Stomach (tissue), 9 donors: ENCODE results near the gene ZCCHC10. TPM values are rescaled to one million over a fixed set of nuclear protein-coding genes. Genes with fewer than 3 reads are reported as not detected.
A peak's percentile ranks its signal among the peaks of the same experiment; 100 is the strongest.
"Not testable (repeated sequence)": the region's sequence is repeated elsewhere in the genome, so short reads cannot be mapped to it uniquely, and the experiment has no call there.

ENCODE experiments used
- DNase-seq, 2 donors: peaks; one replicate each; pipeline versions ENCODE4 v3.0.0 to v3.0.0-alpha.2; 2013 to 2019
- H3K27ac ChIP-seq, 5 donors: fragments of 200-600 bp in 4 of 5; sonication (generic) in 4 of 5; one replicate each; pipeline ENCODE4 v1.5.1; 2013 to 2019; ENCODE audit warnings: mild to moderate bottlenecking in 1 of 5, moderate library complexity in 1 of 5
- H3K27me3 ChIP-seq, 3 donors: fragments of 200-600 bp; sonication (generic); one replicate each; pipeline ENCODE4 v1.5.1; 2017 to 2019; ENCODE audit warnings: mixed run types in 1 of 3
- H3K36me3 ChIP-seq, 4 donors: fragments of 200-600 bp; sonication (generic); 1 replicate in 3 of 4; 2 replicates in 1 of 4; pipeline ENCODE4 v1.5.1; 2016 to 2019
- H3K4me1 ChIP-seq, 4 donors: fragments of 200-600 bp; sonication (generic); one replicate each; pipeline ENCODE4 v1.5.1; 2016 to 2019
- H3K4me3 ChIP-seq, 4 donors: fragments of 200-600 bp; sonication (generic) in 3 of 4; one replicate each; pipeline ENCODE4 v1.5.1; 2016 to 2019; ENCODE audit warnings: mild to moderate bottlenecking in 1 of 4
- H3K9me3 ChIP-seq, 4 donors: fragments of 200-600 bp; sonication (generic); one replicate each; pipeline ENCODE4 v1.5.1; 2016 to 2019
- EP300 ChIP-seq: sonication (generic); formaldehyde crosslinking; IDR thresholded peaks from one replicate; pipeline ENCODE4 v1.6.1; 2017; ENCODE audit warnings: antibody characterized with exemption
- POLR2A ChIP-seq, 4 donors: fragments of 450-650 bp; IDR thresholded peaks; one replicate each; pipeline ENCODE4 v1.6.1; 2016; ENCODE audit warnings: antibody characterized with exemption in 4 of 4, control low read depth in 2 of 4, mild to moderate bottlenecking in 1 of 4, moderate library complexity in 1 of 4
- POLR2AphosphoS5 ChIP-seq, 3 donors: sonication (generic); formaldehyde crosslinking; IDR thresholded peaks; one replicate each; pipeline ENCODE4 v1.6.1; 2016; ENCODE audit warnings: antibody characterized with exemption in 3 of 3
- WGBS, 5 donors: extraction: QIAGEN DNeasy Blood & Tissue Kit in 3 of 5; methylation state at CpG; one replicate each; pipeline versions ENCODE4 v1.1.5 to v1.1.7; 2013 to 2018; 5-methylcytosine and 5-hydroxymethylcytosine counted together
- intact Hi-C: fragments of 100-400 bp; cut with DNase I; formaldehyde crosslinking; loops from one replicate; pipeline ENCODE4 v1.15.1; 2023; ENCODE audit warnings: low total_unique reads
- polyA plus RNA-seq, 3 donors: library from polyadenylated mRNA; stranded (reverse); fragments of 200-250 nt; gene quantifications; one replicate each; pipeline ENCODE4 v1.2.3, GENCODE V29; 2013
- total RNA-seq, 5 donors: library from RNA; depleted of rRNA; stranded (reverse); fragments of >200 nt; gene quantifications; one replicate each; pipeline versions ENCODE4 v1.1.0 to v1.2.3, GENCODE V29; 2014 to 2016
- TF ChIP-seq, protein P1 (sequence below), 7 experiments: fragments of 450-650 bp in 4 of 7; fragments of 200-600 bp in 3 of 7; sonication (generic) in 3 of 7; IDR thresholded peaks; one replicate each; pipeline ENCODE4 v1.5.1; 2016 to 2019; ENCODE audit warnings: antibody characterized with exemption in 7 of 7, control low read depth in 2 of 7, mild to moderate bottlenecking in 1 of 7
- donor health status: healthy with polysubstance abuse.
- donor health status: Bipolar disorder and iron deficiency.
- donor health status: healthy.

The ZCCHC10 gene
- total and polyA plus RNA-seq, 8 donors: 0.29 to 45.1 (median 11.8) TPM

- intact Hi-C loops: no loop called here
- no peak overlapping the region for H3K4me3 ChIP-seq
- no peaks in the 10 kb centered on the region for H3K27me3 ChIP-seq
- H3K4me1 ChIP-seq: no peaks in the 10 kb centered on the region
- H3K9me3 ChIP-seq: no peaks in the 10 kb centered on the region
- WGBS, 5 donors: 82 to 94% (median 89%) methylated on average over 3 of the region's 3 CpGs
- no peak for TF ChIP-seq EP300
- no peak overlapping the region for H3K27ac ChIP-seq
- DNase-seq: no peak
- no peaks in the 10 kb centered on the region for H3K36me3 ChIP-seq
These were observed 14.9 kb upstream of the ZCCHC10 start for GRCh38 chr5:133041157-133041784.

GRCh38 chr5:133036677-133037076 is 10.3 kb upstream of the ZCCHC10 start:
- not testable (repeated sequence) for H3K4me3 ChIP-seq, H3K27ac ChIP-seq

DNA sequence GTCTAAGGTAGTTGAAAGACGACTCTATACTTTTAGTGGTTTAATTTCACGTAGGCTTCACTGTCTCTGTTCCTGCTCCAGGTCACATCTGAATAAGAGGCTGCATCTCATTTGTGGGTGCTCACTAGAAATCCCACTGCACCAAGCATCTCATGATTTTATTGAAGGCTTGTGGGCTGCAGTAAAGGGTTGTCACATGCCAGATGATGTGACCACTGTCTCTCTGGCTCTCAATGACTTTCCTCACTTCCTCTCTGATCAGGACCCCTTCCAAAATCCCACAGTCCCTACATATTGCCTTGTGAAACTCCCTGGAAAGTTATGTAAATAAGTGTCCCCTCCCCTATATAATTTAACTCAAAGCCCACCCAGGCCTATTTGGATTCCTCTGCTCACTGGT is 8.9 kb upstream of the ZCCHC10 start:
- Histone ChIP-seq H3K27me3 (no peaks in the 10 kb centered on the region), H3K27ac (no peak overlapping the region), H3K4me3 (no peak overlapping the region), H3K9me3 (no peaks in the 10 kb centered on the region), H3K36me3 (no peaks in the 10 kb centered on the region), H3K4me1 (peaks cover 0 to 13% (median 0%) of the 10 kb centered on the region in 4 donors)
- no peak for TF ChIP-seq EP300
- no peak for TF ChIP-seq POLR2AphosphoS5 (IDR thresholded peaks at IDR 0.05)
- TF ChIP-seq POLR2A (IDR thresholded peaks at IDR 0.05): no peak
- TF ChIP-seq, protein P1, sequence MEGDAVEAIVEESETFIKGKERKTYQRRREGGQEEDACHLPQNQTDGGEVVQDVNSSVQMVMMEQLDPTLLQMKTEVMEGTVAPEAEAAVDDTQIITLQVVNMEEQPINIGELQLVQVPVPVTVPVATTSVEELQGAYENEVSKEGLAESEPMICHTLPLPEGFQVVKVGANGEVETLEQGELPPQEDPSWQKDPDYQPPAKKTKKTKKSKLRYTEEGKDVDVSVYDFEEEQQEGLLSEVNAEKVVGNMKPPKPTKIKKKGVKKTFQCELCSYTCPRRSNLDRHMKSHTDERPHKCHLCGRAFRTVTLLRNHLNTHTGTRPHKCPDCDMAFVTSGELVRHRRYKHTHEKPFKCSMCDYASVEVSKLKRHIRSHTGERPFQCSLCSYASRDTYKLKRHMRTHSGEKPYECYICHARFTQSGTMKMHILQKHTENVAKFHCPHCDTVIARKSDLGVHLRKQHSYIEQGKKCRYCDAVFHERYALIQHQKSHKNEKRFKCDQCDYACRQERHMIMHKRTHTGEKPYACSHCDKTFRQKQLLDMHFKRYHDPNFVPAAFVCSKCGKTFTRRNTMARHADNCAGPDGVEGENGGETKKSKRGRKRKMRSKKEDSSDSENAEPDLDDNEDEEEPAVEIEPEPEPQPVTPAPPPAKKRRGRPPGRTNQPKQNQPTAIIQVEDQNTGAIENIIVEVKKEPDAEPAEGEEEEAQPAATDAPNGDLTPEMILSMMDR (IDR thresholded peaks at IDR 0.05): no peak
- intact Hi-C loops: no loop called here
- 38 to 87% (median 69%) methylated on average over 2 of the region's 2 CpGs for WGBS, 5 donors
- DNase-seq: no peak

More at GRCh38 chr5:133036677-133037076, 10.3 kb upstream of the ZCCHC10 start:
- peaks cover 0 to 13% (median 0%) of the 10 kb centered on the region in 4 donors for H3K4me1 ChIP-seq
- intact Hi-C loops, H3K27me3 ChIP-seq, H3K36me3 ChIP-seq, H3K9me3 ChIP-seq, DNase-seq: not testable (repeated sequence)
- WGBS, 5 donors: 75 to 88% (median 84%) methylated on average over 6 of the region's 6 CpGs

DNA sequence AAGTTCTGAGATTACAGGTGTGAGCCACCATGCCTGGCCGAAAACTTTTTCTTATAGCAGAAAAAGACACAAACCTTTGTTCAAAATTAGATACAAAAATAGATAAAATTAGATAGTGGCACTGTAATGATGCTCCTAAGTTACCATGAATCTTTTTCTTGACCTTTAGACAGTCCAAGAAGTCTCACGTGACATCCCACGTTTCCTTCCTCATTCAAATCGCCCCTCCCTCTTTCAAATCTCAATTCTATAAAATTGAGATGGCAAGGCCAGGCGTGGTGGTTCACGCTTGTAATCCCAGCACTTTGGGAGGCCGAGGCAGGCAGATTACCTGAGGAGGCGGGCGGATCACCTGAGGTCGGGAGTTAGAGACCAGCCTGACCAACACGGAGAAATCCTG is 7.7 kb upstream of the ZCCHC10 start:
- TF ChIP-seq, protein P1 (IDR thresholded peaks at IDR 0.05): no peak
- H3K9me3 ChIP-seq: no peaks in the 10 kb centered on the region
- intact Hi-C loops: no loop called here
- peaks cover 0 to 13% (median 0%) of the 10 kb centered on the region in 4 donors for H3K4me1 ChIP-seq
- no peak overlapping the region for H3K4me3 ChIP-seq
- no peaks in the 10 kb centered on the region for H3K27me3 ChIP-seq
- H3K27ac ChIP-seq: no peak overlapping the region
- DNase-seq: no peak
- WGBS, 5 donors: 83 to 95% (median 91%) methylated on average over 11 of the region's 11 CpGs
- H3K36me3 ChIP-seq: no peaks in the 10 kb centered on the region

DNA sequence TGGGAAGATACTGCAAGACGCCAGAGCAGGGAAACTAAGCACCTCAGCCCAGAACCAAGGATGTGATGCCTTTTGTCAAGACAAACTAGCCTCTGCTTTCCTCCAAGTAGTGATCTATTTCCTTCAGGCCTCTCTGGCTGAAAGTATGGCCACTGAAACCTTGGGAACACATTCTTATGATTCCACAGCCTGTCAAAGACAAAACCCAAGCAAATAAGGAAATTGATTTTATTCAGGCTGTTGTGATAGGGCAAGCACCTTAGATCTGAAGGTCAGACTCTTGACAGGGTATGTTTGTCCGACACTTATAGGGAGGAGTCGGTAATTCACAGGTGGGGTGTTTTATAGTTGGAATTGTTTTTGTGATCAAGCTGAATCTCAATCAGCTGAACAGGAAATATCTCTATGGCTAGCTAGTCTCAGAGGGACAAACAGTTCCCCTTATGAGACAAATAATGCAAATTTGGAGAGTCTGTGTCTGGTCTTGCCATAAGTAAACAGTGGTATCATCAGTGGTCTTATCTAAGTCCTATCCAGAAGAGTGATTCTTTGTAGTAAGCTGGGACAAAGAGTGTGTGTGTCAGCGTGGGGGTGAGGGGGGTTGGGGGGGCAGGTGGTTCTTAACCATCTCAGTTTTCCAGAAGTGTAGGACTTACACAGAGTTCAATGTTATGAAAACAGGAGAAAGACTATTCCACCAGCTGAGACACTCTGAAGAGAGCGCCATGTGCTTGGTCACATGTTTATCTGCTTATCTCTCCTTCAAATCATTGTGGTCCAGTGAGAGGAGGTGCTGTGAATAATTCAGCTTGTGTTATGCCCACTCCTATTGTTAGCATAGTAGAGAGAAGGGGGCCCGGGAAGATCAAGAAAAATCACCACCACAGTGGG is 6.7 kb upstream of the ZCCHC10 start:
- peak in 1 of 2 donors; percentile 33 for DNase-seq
- Histone ChIP-seq H3K4me3 (no peak overlapping the region), H3K27ac (peak overlapping the region in 1 of 5 donors; percentile 19), H3K27me3 (no peaks in the 10 kb centered on the region), H3K36me3 (no peaks in the 10 kb centered on the region), H3K9me3 (no peaks in the 10 kb centered on the region), H3K4me1 (peaks cover 0 to 13% (median 0%) of the 10 kb centered on the region in 4 donors)
- intact Hi-C loops: no loop called here
- 35 to 48% (median 40%) methylated on average over 6 of the region's 6 CpGs for WGBS, 5 donors
- TF ChIP-seq POLR2AphosphoS5 (IDR thresholded peaks at IDR 0.05) (peak in 1 of 3 donors; percentile 17), EP300 (no peak)
